ENCODE data around the gene CYP3A5. TPM values are rescaled to one million over a fixed set of nuclear protein-coding genes. Genes with fewer than 3 reads are reported as not detected.

The CYP3A5 gene
- total and polyA plus RNA-seq, 2 of the 13 experiments (the other 11 are each of a cell fraction or from before 2014, with no cell fraction given) = 5.7 to 9.3 TPM

- peak; percentile 45; the same call in 1 of the 2 replicates for TF ChIP-seq ZNF430 (CRISPR knock-in tag; IDR thresholded peaks at IDR 0.05)
- no peak for TF ChIP-seq NFE2L1 (CRISPR knock-in tag; IDR thresholded peaks at IDR 0.05; ENCODE audit: borderline replicate concordance)
- TF ChIP-seq ZBTB20 (CRISPR knock-in tag; IDR thresholded peaks at IDR 0.05; ENCODE audit: borderline replicate concordance, low read depth) = 0 out of 2 replicates have a peak, but pooled peaks have one; percentile 67
- no peak for TF ChIP-seq USF2 (IDR thresholded peaks at IDR 0.05; ENCODE audit: low read depth, low read length)
- TF ChIP-seq USF2 (CRISPR knock-in tag; IDR thresholded peaks at IDR 0.05; ENCODE audit: borderline replicate concordance) = peak; percentile 55; the same call in 1 of the 2 replicates
- peak; percentile 92 for TF ChIP-seq ZNF18 (CRISPR knock-in tag; IDR thresholded peaks at IDR 0.05; ENCODE audit: insufficient replicate concordance)
- no peak for TF ChIP-seq ZNF446 (CRISPR knock-in tag; IDR thresholded peaks at IDR 0.05)
- TF ChIP-seq SNAPC5 (CRISPR knock-in tag; IDR thresholded peaks at IDR 0.05; ENCODE audit: borderline replicate concordance) = peak; percentile 86; the same call in 1 of the 2 replicates
- no peak; the same call in 1 of the 2 replicates for TF ChIP-seq ELK4 (CRISPR knock-in tag; IDR thresholded peaks at IDR 0.05; ENCODE audit: borderline replicate concordance)
- no peak for TF ChIP-seq SRSF4 (IDR thresholded peaks at IDR 0.05; ENCODE audit: low read depth, low read length, poor library complexity, severe bottlenecking)
- peak; percentile 78 for TF ChIP-seq AGO1 (IDR thresholded peaks at IDR 0.05; ENCODE audit: low read depth, low read length, poor library complexity, severe bottlenecking)
- TF ChIP-seq SMARCE1 (IDR thresholded peaks at IDR 0.05; ENCODE audit: borderline replicate concordance) = no peak
- peak; percentile 83 for TF ChIP-seq ZNF605 (CRISPR knock-in tag; IDR thresholded peaks at IDR 0.05)
- no peak; the same call in 1 of the 2 replicates for TF ChIP-seq TMF1 (CRISPR knock-in tag; IDR thresholded peaks at IDR 0.05; ENCODE audit: low read depth)
- peak; percentile 92 for TF ChIP-seq SRY (CRISPR knock-in tag; IDR thresholded peaks at IDR 0.05)
- TF ChIP-seq ATF5 (CRISPR knock-in tag; IDR thresholded peaks at IDR 0.05; ENCODE audit: low read depth) = 0 out of 2 replicates have a peak, but pooled peaks have one; percentile 51
- no peak for TF ChIP-seq ZNF841 (CRISPR knock-in tag; IDR thresholded peaks at IDR 0.05; ENCODE audit: borderline replicate concordance)
- peak; percentile 94; the same call in 1 of the 2 replicates for TF ChIP-seq ZBTB42 (CRISPR knock-in tag; IDR thresholded peaks at IDR 0.05)
- TF ChIP-seq GATAD1 (CRISPR knock-in tag; IDR thresholded peaks at IDR 0.05) = peak; percentile 99
- TF ChIP-seq GMEB2 (CRISPR knock-in tag; IDR thresholded peaks at IDR 0.05; ENCODE audit: low read depth) = peak; percentile 93
- 0 out of 2 replicates have a peak, but pooled peaks have one; percentile 22 for TF ChIP-seq SMARCC2 (IDR thresholded peaks at IDR 0.05)
Observed at GRCh38 chr7:99616359-99617191, 63.2 kb downstream of the CYP3A5 start, which contains the start of gene ZSCAN25 (continued).

Data from HepG2 (cell line).